T-helper 17 cell (primary cell): ENCODE measurements around the gene MRPL21. TPM values are rescaled to one million over a fixed set of nuclear protein-coding genes. Genes with fewer than 3 reads are reported as not detected.

Experiments
- ATAC-seq: fragments of 150-1000 bp; cut with Tn5 transposase; 2 replicates; pipeline ENCODE4 v1.10.0; 2021; ENCODE audit warnings: mild to moderate bottlenecking, moderate library complexity
- DNase-seq, 3 donors: peaks; one replicate each; pipeline versions ENCODE4 v3.0.0 to v3.0.0-alpha.2; 2020 to 2021
- H3K9me3 ChIP-seq: one replicate; pipeline ENCODE4 v1.7.0; 2013; ENCODE audit warnings: low read length, mild to moderate bottlenecking; ENCODE audit not compliant: control insufficient read depth, poor library complexity, severe bottlenecking
- H3K27ac Mint-ChIP-seq: one replicate; pipeline ENCODE4 v1.8.0; 2022; ENCODE audit warnings: mild to moderate bottlenecking, moderate library complexity, mixed read lengths
- H3K27me3 Mint-ChIP-seq: one replicate; pipeline ENCODE4 v1.8.0; 2022; ENCODE audit warnings: mixed read lengths
- H3K36me3 Mint-ChIP-seq: one replicate; pipeline ENCODE4 v1.8.0; 2022; ENCODE audit warnings: low read depth, mixed read lengths
- H3K4me1 Mint-ChIP-seq: one replicate; pipeline ENCODE4 v1.8.0; 2022; ENCODE audit warnings: mild to moderate bottlenecking, mixed read lengths
- H3K4me3 Mint-ChIP-seq: one replicate; pipeline ENCODE4 v1.8.0; 2022; ENCODE audit warnings: mild to moderate bottlenecking, moderate library complexity, mixed read lengths
- total RNA-seq, 4 donors: library from RNA in 2 of 4; stranded (reverse) in 2 of 4; gene quantifications; one replicate each; pipeline ENCODE4 v1.2.3 and lab custom pipeline; 2022 to 2026

Gene MRPL21
- total RNA-seq, 2 donors from 2014 or later: 34.4 to 37.2 TPM

DNA sequence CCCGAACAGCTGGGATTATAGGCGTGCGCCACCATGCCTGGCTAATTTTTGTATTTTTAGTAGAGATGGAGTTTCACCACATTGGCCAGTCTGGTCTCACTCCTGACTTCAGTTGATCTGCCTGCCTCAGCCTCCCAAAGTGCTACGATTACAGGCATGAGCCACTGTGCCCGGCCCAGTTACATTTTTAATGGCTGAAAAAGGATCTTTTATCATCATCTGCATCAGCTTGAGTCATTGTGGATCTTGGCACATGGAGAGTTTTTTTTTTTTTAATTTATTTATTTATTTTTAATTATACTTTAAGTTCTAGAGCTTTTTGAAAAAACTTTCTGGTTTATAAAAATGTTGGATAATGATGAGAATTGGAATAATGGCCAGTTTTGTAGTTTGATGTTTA, 8.6 kb upstream of the MRPL21 start:
- H3K9me3 ChIP-seq: no peaks in the 10 kb centered on the region
- no peak overlapping the region for H3K27ac Mint-ChIP-seq
- no peaks in the 10 kb centered on the region for H3K27me3 Mint-ChIP-seq
- no peak for ATAC-seq
- H3K4me3 Mint-ChIP-seq: no peak overlapping the region
- peaks cover 9% of the 10 kb centered on the region for H3K36me3 Mint-ChIP-seq
- no peak for DNase-seq
- H3K4me1 Mint-ChIP-seq: peaks cover 3% of the 10 kb centered on the region

- Mint-ChIP-seq H3K27ac (no peak overlapping the region), H3K4me3 (no peak overlapping the region), H3K27me3 (no peaks in the 10 kb centered on the region), H3K36me3 (peaks cover 8% of the 10 kb centered on the region), H3K4me1 (peaks cover 2% of the 10 kb centered on the region)
- no peaks in the 10 kb centered on the region for H3K9me3 ChIP-seq
- ATAC-seq (no peak), DNase-seq (no peak)
Observed at GRCh38 chr11:68911731-68912130, 8.1 kb upstream of the MRPL21 start.

- Mint-ChIP-seq H3K27me3 (no peaks in the 10 kb centered on the region), H3K36me3 (peaks cover 2% of the 10 kb centered on the region), H3K4me1 (peaks cover 2% of the 10 kb centered on the region), H3K27ac (peak overlapping the region; percentile 14), H3K4me3 (no peak overlapping the region)
- no peak for DNase-seq
- no peaks in the 10 kb centered on the region for H3K9me3 ChIP-seq
- ATAC-seq: no peak
Observed at GRCh38 chr11:68910965-68911364, 7.3 kb upstream of the MRPL21 start.

- Mint-ChIP-seq H3K4me1 (peaks cover 22% of the 10 kb centered on the region), H3K27me3 (no peaks in the 10 kb centered on the region), H3K36me3 (peaks cover 7% of the 10 kb centered on the region), H3K27ac (no peak overlapping the region), H3K4me3 (no peak overlapping the region)
- ATAC-seq: no peak
- H3K9me3 ChIP-seq: no peaks in the 10 kb centered on the region
- no peak for DNase-seq
Observed at GRCh38 chr11:68908273-68908672, 4.6 kb upstream of the MRPL21 start.

DNA sequence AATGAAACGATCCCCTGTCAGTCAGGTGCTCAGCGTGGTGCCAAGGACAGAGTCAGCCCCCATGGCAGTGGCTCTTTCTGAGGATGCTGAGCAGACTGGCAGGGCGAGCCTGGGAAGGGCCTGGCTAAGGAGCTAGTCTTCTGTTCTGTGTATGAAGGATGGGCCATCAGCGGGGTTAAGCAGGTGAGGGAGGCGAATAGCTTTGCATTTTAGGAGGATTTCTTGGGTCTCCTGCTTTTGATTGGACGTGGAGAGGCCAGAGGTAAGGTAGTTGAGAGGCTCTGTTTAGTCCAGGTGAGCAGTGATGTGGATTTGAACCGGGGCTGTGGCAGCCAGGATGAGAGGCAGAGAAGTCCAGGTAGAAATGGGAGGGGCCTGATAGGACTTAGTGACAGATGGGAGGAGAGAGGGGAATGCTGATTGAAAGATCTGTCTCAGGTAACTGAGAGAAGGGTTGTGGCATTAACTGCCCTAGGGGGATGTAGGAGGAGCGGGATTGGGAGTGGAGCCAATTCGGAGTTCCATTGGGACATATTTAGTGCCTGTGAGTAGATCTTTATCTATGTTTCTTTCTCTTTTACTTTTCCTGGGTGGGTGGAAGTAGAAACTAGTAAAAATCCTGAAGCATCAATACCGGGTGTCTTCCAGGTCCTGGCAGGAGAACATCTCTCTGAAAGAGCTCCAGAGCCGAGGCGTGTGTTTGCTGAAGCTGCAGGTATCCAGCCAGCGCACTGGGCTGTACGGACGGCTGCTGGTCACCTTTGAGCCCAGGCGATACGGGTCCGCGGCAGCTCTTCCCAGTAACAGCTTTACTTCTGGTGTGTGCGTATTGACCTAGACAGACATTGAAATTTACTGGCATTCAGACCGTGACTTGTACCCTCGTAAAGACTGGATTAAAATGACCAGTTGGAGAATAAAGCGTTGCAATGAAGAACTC, 2.1 kb upstream of the MRPL21 start:
- ATAC-seq: no peak
- peaks cover 4% of the 10 kb centered on the region for H3K36me3 Mint-ChIP-seq
- H3K27me3 Mint-ChIP-seq: no peaks in the 10 kb centered on the region
- DNase-seq: no peak
- H3K9me3 ChIP-seq: no peaks in the 10 kb centered on the region
- peak overlapping the region; percentile 32 for H3K27ac Mint-ChIP-seq
- H3K4me1 Mint-ChIP-seq: peaks cover 35% of the 10 kb centered on the region
- peak overlapping the region; percentile 98 for H3K4me3 Mint-ChIP-seq

GRCh38 chr11:68904248-68904847, 716 bp upstream of the MRPL21 start:
- Mint-ChIP-seq H3K36me3 (peaks cover 4% of the 10 kb centered on the region), H3K27me3 (no peaks in the 10 kb centered on the region), H3K4me1 (peaks cover 41% of the 10 kb centered on the region), H3K4me3 (peak overlapping the region; percentile 98), H3K27ac (peak overlapping the region; percentile 97)
- H3K9me3 ChIP-seq: no peaks in the 10 kb centered on the region
- DNase-seq (no peak), ATAC-seq (peak; percentile 36)

DNA sequence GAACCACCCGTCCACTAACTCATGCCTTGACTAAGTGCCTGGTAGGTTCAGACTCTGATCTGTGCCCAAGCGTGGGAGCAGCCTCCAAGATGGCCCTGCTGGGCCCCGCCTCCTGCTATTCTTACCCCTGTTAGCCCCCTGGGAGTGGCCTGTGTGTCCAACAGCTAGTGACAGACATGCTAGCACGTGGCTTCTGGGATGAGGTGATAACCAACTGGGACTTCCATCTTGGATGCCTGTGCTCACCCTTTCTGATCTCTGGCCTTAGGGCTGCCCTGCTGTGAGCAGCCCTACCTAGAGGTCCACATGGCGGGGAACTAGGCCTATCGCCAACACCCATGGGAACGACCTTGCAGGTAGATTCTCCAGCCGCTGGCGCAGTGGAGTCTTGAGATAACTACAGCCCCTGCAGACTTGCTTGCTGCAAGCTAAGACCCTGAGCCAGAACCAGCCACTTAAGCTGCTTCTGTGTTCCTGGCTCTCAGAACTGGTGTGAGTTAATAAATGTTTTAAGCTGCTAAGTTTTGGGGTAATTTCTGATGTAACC, 2.7 kb downstream of the MRPL21 start:
- H3K27me3 Mint-ChIP-seq: no peaks in the 10 kb centered on the region
- H3K9me3 ChIP-seq: no peaks in the 10 kb centered on the region
- no peak overlapping the region for H3K27ac Mint-ChIP-seq
- H3K4me3 Mint-ChIP-seq: no peak overlapping the region
- ATAC-seq (no peak), DNase-seq (no peak)
- peaks cover 6% of the 10 kb centered on the region for H3K36me3 Mint-ChIP-seq
- peaks cover 41% of the 10 kb centered on the region for H3K4me1 Mint-ChIP-seq

- no peak for DNase-seq
- H3K27me3 Mint-ChIP-seq: no peaks in the 10 kb centered on the region
- H3K36me3 Mint-ChIP-seq: peaks cover 5% of the 10 kb centered on the region
- H3K4me1 Mint-ChIP-seq: peaks cover 12% of the 10 kb centered on the region
- no peak overlapping the region for H3K27ac Mint-ChIP-seq
- H3K4me3 Mint-ChIP-seq: no peak overlapping the region
- no peaks in the 10 kb centered on the region for H3K9me3 ChIP-seq
- ATAC-seq: no peak
Observed at GRCh38 chr11:68897441-68897840, 6.2 kb downstream of the MRPL21 start.

DNA sequence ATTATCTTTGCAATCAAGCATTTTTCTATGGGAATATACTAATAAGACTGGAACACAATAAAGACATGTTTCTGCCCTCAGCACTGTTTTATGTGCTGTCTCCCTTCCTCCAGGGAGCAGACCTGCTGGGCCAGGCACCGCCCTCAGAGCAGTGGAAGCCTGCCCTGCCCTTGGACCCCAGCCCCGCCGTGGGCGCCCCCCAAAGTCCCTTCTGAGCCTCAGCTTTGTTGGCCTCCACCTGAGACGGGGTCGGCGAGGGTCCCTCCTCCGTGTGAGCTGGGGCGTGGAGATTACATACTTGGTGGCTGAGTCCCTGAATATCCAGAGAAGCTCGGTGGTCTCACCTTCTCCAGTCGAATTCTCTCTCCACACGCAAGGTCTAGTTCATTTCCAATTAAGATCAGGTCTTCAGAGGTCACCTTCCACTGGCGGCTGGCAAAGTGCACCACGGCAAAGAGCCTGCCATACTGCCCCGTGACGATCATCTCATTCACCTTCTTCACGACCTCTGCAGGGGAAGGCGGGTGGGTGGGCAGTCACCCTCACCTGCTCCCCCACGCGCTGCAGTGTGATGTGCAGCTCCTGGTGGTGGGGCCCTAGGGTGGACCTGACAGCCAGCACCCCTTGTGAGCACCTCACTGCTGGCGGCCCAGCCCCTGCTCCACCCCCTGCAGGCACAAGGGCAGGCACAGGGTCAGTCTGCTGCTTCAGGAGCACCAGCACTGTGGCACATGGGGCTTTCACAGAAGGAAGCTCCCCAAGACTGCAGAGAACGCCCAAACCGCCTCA, 7.3 kb downstream of the MRPL21 start:
- ATAC-seq (no peak), DNase-seq (no peak)
- peaks cover 5% of the 10 kb centered on the region for H3K4me1 Mint-ChIP-seq
- no peak overlapping the region for H3K4me3 Mint-ChIP-seq
- H3K27ac Mint-ChIP-seq: no peak overlapping the region
- H3K27me3 Mint-ChIP-seq: no peaks in the 10 kb centered on the region
- no peaks in the 10 kb centered on the region for H3K9me3 ChIP-seq
- peaks cover 5% of the 10 kb centered on the region for H3K36me3 Mint-ChIP-seq

GRCh38 chr11:68893282-68893681, 10.3 kb downstream of the MRPL21 start:
- DNase-seq (no peak), ATAC-seq (no peak)
- Mint-ChIP-seq H3K4me3 (no peak overlapping the region), H3K4me1 (no peaks in the 10 kb centered on the region), H3K27ac (no peak overlapping the region), H3K36me3 (peaks cover 3% of the 10 kb centered on the region), H3K27me3 (no peaks in the 10 kb centered on the region)
- H3K9me3 ChIP-seq: no peaks in the 10 kb centered on the region

DNA sequence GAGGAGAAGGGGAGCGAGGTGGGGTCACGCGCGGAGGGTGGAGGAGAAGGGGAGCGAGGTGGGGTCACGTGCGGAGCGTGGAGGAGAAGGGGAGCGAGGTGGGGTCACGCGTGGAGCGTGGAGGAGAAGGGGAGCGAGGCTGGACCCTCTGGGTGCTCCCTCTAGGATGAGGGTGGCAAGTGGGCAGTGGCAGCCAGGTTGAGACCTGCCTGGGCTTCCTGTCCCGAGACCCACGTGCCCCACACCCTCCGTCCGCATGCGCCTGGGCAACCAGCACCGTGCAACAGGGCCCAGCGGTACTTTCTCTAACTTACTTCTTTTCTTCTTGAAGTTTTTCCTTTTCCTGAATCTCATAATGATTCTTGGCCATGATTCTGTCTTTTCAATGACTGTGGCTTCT, 11.1 kb downstream of the MRPL21 start:
- ATAC-seq (no peak), DNase-seq (no peak)
- no peak overlapping the region for H3K4me3 Mint-ChIP-seq
- H3K27ac Mint-ChIP-seq: no peak overlapping the region
- H3K9me3 ChIP-seq: no peaks in the 10 kb centered on the region
- peaks cover 3% of the 10 kb centered on the region for H3K36me3 Mint-ChIP-seq
- H3K4me1 Mint-ChIP-seq: no peaks in the 10 kb centered on the region
- H3K27me3 Mint-ChIP-seq: no peaks in the 10 kb centered on the region

GRCh38 chr11:68891351-68891948, 12.2 kb downstream of the MRPL21 start:
- Mint-ChIP-seq H3K27ac (no peak overlapping the region), H3K36me3 (peaks cover 3% of the 10 kb centered on the region), H3K4me3 (peak overlapping the region; percentile 7), H3K27me3 (no peaks in the 10 kb centered on the region), H3K4me1 (no peaks in the 10 kb centered on the region)
- no peak for DNase-seq
- no peak for ATAC-seq
- no peaks in the 10 kb centered on the region for H3K9me3 ChIP-seq
